Endothelial cell of umbilical vein (primary cell): ENCODE measurements around the gene ADAP1. TPM values are rescaled to one million over a fixed set of nuclear protein-coding genes. Genes with fewer than 3 reads are reported as not detected.

Source experiments
- BruUV-seq: library from RNA; stranded (reverse); fragments of 400-500 nt; replicated peaks from 2 replicates; lab custom pipeline; 2021; lab: Mats Ljungman, UMichigan
- CTCF ChIA-PET: fragments of 300-600, 350-600 bp; sonication (Branson Sonifier 250); formaldehyde crosslinking; loops from one replicate; lab custom pipeline; 2021; ENCODE audit warnings: antibody characterized with exemption, inconsistent platforms; lab: Charles Lee
- POLR2A ChIA-PET: fragments of 300-600, 350-600 bp; sonication (Branson Sonifier 250); formaldehyde crosslinking; loops from one replicate; lab custom pipeline; 2021; ENCODE audit warnings: antibody characterized with exemption, inconsistent platforms; lab: Charles Lee
- DNase-seq: peaks from one replicate; pipeline ENCODE4 v3.0.0-alpha.2; 2011; ENCODE audit warnings: low read depth, low spot score
- FAIRE-seq: peaks from 2 replicates; lab custom pipeline; 2011; peaks lifted over from hg19 to GRCh38; lab: Jason Lieb, UNC
- H2AFZ ChIP-seq: 2 replicates; pipeline ENCODE4 v1.6.0; 2012; ENCODE audit warnings: low read depth, low read length, control low read depth, inconsistent platforms
- H3K27ac ChIP-seq: 2 replicates; pipeline ENCODE4 v1.5.1; 2011; ENCODE audit warnings: low read depth, mild to moderate bottlenecking, control low read depth, low read length, moderate library complexity; ENCODE audit not compliant: insufficient read depth
- H3K27me3 ChIP-seq, 2 experiments: 2 replicates each; pipeline versions ENCODE4 v1.6.0 to v1.6.1; 2011; ENCODE audit warnings: low read length in 2 of 2, mixed read lengths in 1 of 2; ENCODE audit not compliant: control insufficient read depth in 2 of 2, insufficient read depth in 2 of 2
- H3K36me3 ChIP-seq, 2 experiments: 2 replicates in 1 of 2; 3 replicates in 1 of 2; pipeline ENCODE4 v1.5.1; 2011; ENCODE audit warnings: low read length in 2 of 2, mild to moderate bottlenecking in 1 of 2, moderate library complexity in 1 of 2; ENCODE audit not compliant: control insufficient read depth in 2 of 2, insufficient read depth in 2 of 2; ENCODE audit errors: extremely low read depth in 1 of 2
- H3K4me1 ChIP-seq: 3 replicates; pipeline ENCODE4 v1.5.1; 2011; ENCODE audit warnings: mild to moderate bottlenecking, low read length; ENCODE audit not compliant: control insufficient read depth, insufficient read depth; ENCODE audit errors: extremely low read depth
- H3K4me2 ChIP-seq: 2 replicates; pipeline ENCODE4 v1.6.1; 2011; ENCODE audit warnings: low read length, control low read depth, mixed read lengths; ENCODE audit not compliant: insufficient read depth
- H3K4me3 ChIP-seq, 3 experiments: fragments of 200-600 bp in 1 of 3; sonication (generic), shearing (Covaris generic) in 1 of 3; replicated peaks in 1 of 3; 2 replicates each; pipeline ENCODE4 v1.5.1; 2011 to 2016; ENCODE audit warnings: control low read depth in 3 of 3, low read length in 3 of 3, mild to moderate bottlenecking in 2 of 3, inconsistent platforms in 1 of 3, low read depth in 1 of 3, moderate library complexity in 1 of 3; ENCODE audit not compliant: insufficient read depth in 1 of 3
- H3K79me2 ChIP-seq: 2 replicates; pipeline ENCODE4 v1.6.0; 2012; ENCODE audit warnings: low read length, inconsistent platforms; ENCODE audit not compliant: control insufficient read depth, insufficient read depth
- H3K9ac ChIP-seq: replicated peaks from 2 replicates; pipeline ENCODE3; 2011; ENCODE audit warnings: low read length, control low read depth; ENCODE audit not compliant: insufficient read depth; ENCODE audit errors: extremely low read depth
- H3K9me1 ChIP-seq: replicated peaks from 3 replicates; pipeline ENCODE4 v1.6.0; 2011; ENCODE audit warnings: mild to moderate bottlenecking, low read length; ENCODE audit not compliant: control insufficient read depth, insufficient read depth; ENCODE audit errors: extremely low read depth
- H3K9me3 ChIP-seq: replicated peaks from 2 replicates; pipeline ENCODE4 v1.5.1; 2012; ENCODE audit warnings: low read length, inconsistent platforms; ENCODE audit not compliant: control insufficient read depth, insufficient read depth
- H4K20me1 ChIP-seq: replicated peaks from 2 replicates; pipeline ENCODE3; 2011; ENCODE audit warnings: mild to moderate bottlenecking, low read length; ENCODE audit not compliant: control insufficient read depth, insufficient read depth; ENCODE audit errors: extremely low read depth
- EZH2 ChIP-seq: IDR thresholded peaks from 2 replicates; pipeline ENCODE4 v1.6.1; 2012; ENCODE audit warnings: borderline replicate concordance, low read depth, mild to moderate bottlenecking, moderate library complexity, low read length, inconsistent platforms; ENCODE audit not compliant: severe bottlenecking
- FOS ChIP-seq: IDR thresholded peaks from 2 replicates; pipeline ENCODE4 v1.6.1; 2011; ENCODE audit warnings: mild to moderate bottlenecking, low read length, moderate library complexity, borderline replicate concordance; ENCODE audit not compliant: insufficient read depth
- GATA2 ChIP-seq: IDR thresholded peaks from 2 replicates; pipeline ENCODE4 v1.7.0; 2011; ENCODE audit warnings: low read depth, mild to moderate bottlenecking, moderate library complexity, mixed read lengths, low read length; ENCODE audit not compliant: insufficient read length, insufficient read depth
- JUN ChIP-seq: IDR thresholded peaks from 2 replicates; pipeline ENCODE4 v1.6.1; 2011; ENCODE audit warnings: borderline replicate concordance, low read depth; ENCODE audit not compliant: insufficient read length, insufficient read depth
- MYC ChIP-seq: IDR thresholded peaks from one replicate; pipeline ENCODE4 v1.6.1; 2011; ENCODE audit warnings: mild to moderate bottlenecking, low read depth, low read length
- POLR2A ChIP-seq: IDR thresholded peaks from 2 replicates; pipeline ENCODE4 v1.6.1; 2012; ENCODE audit warnings: low read depth, mild to moderate bottlenecking, control low read depth, low read length
- POLR2AphosphoS5 ChIP-seq: IDR thresholded peaks from 2 replicates; pipeline ENCODE4 v1.6.1; 2012; ENCODE audit warnings: low read depth, mild to moderate bottlenecking, control low read depth, low read length, moderate library complexity; ENCODE audit not compliant: insufficient read depth
- dilution Hi-C: fragments of 300-500 bp; cut with MboI; formaldehyde crosslinking; loops from one replicate; pipeline ENCODE4 v1.15.0; 2019; ENCODE audit warnings: low sequenced_read_pairs; ENCODE audit not compliant: extremely low pct_ligation_motif_present
- intact Hi-C: fragments of 100-400 bp; cut with micrococcal nuclease; formaldehyde crosslinking; loops from one replicate; pipeline ENCODE4 v1.10.0; 2022
- polyA plus RNA-seq, 4 experiments: library from polyadenylated mRNA; depleted of rRNA in 3 of 4; stranded (reverse) in 3 of 4; unstranded in 1 of 4; fragments of >200 nt; gene quantifications; 2 replicates each; pipeline versions ENCODE4 v1.2.1 to v1.2.3, GENCODE V29; 2011 to 2012; ENCODE audit warnings: missing spikeins in 1 of 4
- total RNA-seq: library from RNA; stranded (reverse); gene quantifications from 2 replicates; pipeline ENCODE4 v1.2.3, GENCODE V29; 2021
- TF ChIP-seq, protein P1 (sequence below), 2 donors: IDR thresholded peaks; 1 replicate in 1 of 2; 2 replicates in 1 of 2; pipeline ENCODE4 v1.5.1; 2011; ENCODE audit warnings: low read length in 2 of 2, mild to moderate bottlenecking in 2 of 2, moderate library complexity in 2 of 2, control low read depth in 1 of 2, inconsistent platforms in 1 of 2, low read depth in 1 of 2; ENCODE audit not compliant: insufficient read depth in 1 of 2; ENCODE audit errors: extremely low read depth in 1 of 2
- TF ChIP-seq, protein P2 (sequence below): IDR thresholded peaks from 2 replicates; pipeline ENCODE4 v1.6.1; 2011; ENCODE audit not compliant: insufficient read depth, insufficient read length

ADAP1 gene
- total and polyA plus RNA-seq, 2 donors (not counting 3 experiments of a cell fraction or from before 2014, with no cell fraction given) = 0.49 to 0.58 TPM

DNA sequence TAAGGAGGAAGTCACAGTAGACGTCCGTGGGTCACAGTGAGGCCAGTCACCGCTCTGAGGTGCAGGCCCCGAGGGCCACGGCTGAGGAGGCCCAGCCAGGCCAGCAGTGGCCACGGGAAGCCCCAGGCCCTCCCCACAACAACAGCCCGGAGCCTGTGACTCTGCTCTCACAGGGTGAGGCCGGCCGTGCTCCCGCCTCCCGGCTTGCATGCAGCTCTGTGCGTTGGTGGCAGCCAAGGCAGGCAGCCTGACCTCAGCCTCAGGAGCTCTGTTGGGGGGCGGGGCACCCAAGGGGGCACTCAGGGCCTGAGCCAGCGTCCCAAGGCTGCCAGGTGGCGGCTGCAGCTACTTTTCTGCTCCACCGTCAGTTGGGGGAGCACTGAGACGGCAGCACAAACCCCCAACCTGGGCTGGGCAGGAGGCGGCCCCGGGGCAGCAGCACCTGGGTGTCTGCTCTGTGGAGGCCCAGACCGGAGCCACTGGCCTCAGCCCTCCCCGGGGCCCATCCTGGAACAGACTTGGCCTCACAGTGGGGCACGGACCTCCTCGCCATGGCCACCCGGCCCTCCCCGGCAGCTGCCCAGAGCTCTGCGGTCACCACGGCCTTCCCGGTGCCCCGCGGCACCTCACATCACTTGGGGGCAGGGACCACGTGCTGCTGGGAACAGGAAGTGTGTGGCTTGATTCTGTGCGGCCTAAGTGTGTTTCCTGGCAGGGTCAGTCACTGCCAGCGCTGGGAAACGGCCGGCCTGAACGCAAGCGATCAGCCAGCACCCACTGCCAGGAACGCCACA, 41.8 kb upstream of the ADAP1 start:
- no peaks in the 10 kb centered on the region for H3K27me3 ChIP-seq
- intact Hi-C loops (no loop called here), dilution Hi-C loops (no loop called here)
- no peak overlapping the region for H3K27ac ChIP-seq
- DNase-seq (no peak), FAIRE-seq (no peak)
- TF ChIP-seq POLR2AphosphoS5 = no peak
- no peak for TF ChIP-seq MYC
- TF ChIP-seq, protein P1, sequence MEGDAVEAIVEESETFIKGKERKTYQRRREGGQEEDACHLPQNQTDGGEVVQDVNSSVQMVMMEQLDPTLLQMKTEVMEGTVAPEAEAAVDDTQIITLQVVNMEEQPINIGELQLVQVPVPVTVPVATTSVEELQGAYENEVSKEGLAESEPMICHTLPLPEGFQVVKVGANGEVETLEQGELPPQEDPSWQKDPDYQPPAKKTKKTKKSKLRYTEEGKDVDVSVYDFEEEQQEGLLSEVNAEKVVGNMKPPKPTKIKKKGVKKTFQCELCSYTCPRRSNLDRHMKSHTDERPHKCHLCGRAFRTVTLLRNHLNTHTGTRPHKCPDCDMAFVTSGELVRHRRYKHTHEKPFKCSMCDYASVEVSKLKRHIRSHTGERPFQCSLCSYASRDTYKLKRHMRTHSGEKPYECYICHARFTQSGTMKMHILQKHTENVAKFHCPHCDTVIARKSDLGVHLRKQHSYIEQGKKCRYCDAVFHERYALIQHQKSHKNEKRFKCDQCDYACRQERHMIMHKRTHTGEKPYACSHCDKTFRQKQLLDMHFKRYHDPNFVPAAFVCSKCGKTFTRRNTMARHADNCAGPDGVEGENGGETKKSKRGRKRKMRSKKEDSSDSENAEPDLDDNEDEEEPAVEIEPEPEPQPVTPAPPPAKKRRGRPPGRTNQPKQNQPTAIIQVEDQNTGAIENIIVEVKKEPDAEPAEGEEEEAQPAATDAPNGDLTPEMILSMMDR (IDR thresholded peaks at IDR 0.05; ENCODE audit: extremely low read depth in 1 of 2, insufficient read depth in 1 of 2, low read depth in 1 of 2, low read length in 2 of 2) = no peak
- no peak for TF ChIP-seq GATA2
- no peak for TF ChIP-seq FOS
- TF ChIP-seq, protein P2, sequence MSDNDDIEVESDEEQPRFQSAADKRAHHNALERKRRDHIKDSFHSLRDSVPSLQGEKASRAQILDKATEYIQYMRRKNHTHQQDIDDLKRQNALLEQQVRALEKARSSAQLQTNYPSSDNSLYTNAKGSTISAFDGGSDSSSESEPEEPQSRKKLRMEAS = no peak
- TF ChIP-seq POLR2A = no peak
- TF ChIP-seq EZH2 = no peak
- TF ChIP-seq JUN = no peak
- H3K9me3 ChIP-seq = no peaks in the 10 kb centered on the region
- BruUV-seq = no TSS peak
- H3K4me2 ChIP-seq = no peak overlapping the region
- H2AFZ ChIP-seq = no peak overlapping the region
- no peak overlapping the region for H3K9ac ChIP-seq
- H3K79me2 ChIP-seq = no peaks in the 10 kb centered on the region
- POLR2A ChIA-PET = no interaction called here
- H3K4me3 ChIP-seq = no peak overlapping the region
- H3K4me1 ChIP-seq = no peaks in the 10 kb centered on the region
- no peaks in the 10 kb centered on the region for H3K9me1 ChIP-seq
- CTCF ChIA-PET = interaction anchor here (1.1 to 10.0 kb wide), 3 partner anchors 9 to 181 kb away, joined by 3 to 459 read pairs (median 5); no protein-coding TSS in a partner anchor
- H4K20me1 ChIP-seq = no peaks in the 10 kb centered on the region
- H3K36me3 ChIP-seq = peaks cover 0 to 4% of the 10 kb centered on the region in 2 experiments
